HAP-1 (cell line): ENCODE results near the gene POU2F2.

ENCODE experiments used
- DNase-seq, 2 experiments: peaks; one replicate each; pipeline ENCODE4 v3.0.0-alpha.2; 2016 to 2020; ENCODE audit warnings: low spot score in 2 of 2
- H3K27me3 ChIP-seq: fragments of 250-450 bp; sonication (Bioruptor Pico); 2 replicates; pipeline ENCODE4 v1.5.1; 2020; ENCODE audit warnings: low read depth, mild to moderate bottlenecking, moderate library complexity
- H3K36me3 ChIP-seq: fragments of 250-450 bp; sonication (Bioruptor Pico); replicated peaks from 2 replicates; pipeline ENCODE4 v1.5.1; 2020; ENCODE audit warnings: mild to moderate bottlenecking
- H3K4me1 ChIP-seq: fragments of 250-450 bp; sonication (Bioruptor Pico); 2 replicates; pipeline ENCODE4 v1.5.1; 2020; ENCODE audit warnings: mild to moderate bottlenecking
- H3K4me3 ChIP-seq: fragments of 250-450 bp; sonication (Bioruptor Pico); 2 replicates; pipeline ENCODE4 v1.5.1; 2020; ENCODE audit warnings: mild to moderate bottlenecking, moderate library complexity
- H3K9me3 ChIP-seq: fragments of 250-450 bp; sonication (Bioruptor Pico); 2 replicates; pipeline ENCODE4 v1.5.1; 2020; ENCODE audit warnings: mild to moderate bottlenecking, moderate library complexity
- in situ Hi-C: fragments of 300-500 bp; cut with MboI; formaldehyde crosslinking; loops from 3 replicates; pipeline ENCODE4 v1.14.3; 2020; ENCODE audit warnings: low sequenced_read_pairs, inconsistent platforms, mixed read lengths

POU2F2 gene

GRCh38 chr19:42150364-42150763 is 18.1 kb upstream of the POU2F2 start:
- no peaks in the 10 kb centered on the region for H3K4me1 ChIP-seq
- in situ Hi-C loops, result no loop called here
- no peaks in the 10 kb centered on the region for H3K9me3 ChIP-seq
- no peak overlapping the region for H3K4me3 ChIP-seq
- no peaks in the 10 kb centered on the region for H3K36me3 ChIP-seq
- DNase-seq, result no peak
- peaks cover 35% of the 10 kb centered on the region for H3K27me3 ChIP-seq

DNA sequence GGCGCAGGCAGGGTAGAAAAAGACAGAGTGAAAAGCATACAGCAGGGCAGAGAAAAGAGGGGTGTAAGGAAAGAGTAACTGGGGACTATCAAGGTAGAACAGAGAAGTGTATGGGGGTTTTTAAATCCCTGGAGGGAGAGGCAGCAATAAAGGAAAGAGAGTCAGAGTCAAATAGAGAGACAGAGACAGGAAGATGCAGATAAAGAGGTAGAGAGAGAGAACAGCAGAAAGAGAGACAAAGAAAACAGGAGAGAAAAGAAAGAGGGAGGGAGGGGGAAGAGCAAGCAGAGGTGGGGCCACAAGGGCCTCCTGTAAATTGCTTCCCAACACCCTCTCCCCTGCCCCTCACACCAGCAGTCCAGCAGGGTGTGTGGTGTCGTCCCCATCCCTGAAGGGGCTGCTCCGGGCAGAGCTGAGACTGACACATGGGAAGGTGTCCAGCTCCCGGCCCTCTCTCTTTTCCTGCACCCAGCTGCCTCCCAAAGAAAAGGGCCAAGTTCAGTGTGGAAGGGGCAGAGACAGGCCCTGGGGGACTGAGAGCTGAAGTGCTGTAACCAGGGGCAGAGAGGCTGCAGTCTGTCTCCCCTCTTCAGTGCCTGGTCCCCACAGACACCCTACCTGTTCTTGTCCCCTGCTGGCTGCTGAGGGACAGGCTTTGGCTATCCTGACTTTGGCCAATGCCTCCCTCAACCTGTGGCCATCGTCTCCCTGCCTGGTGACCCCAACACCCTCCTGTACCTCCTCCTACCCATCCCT is 17.4 kb upstream of the POU2F2 start:
- Histone ChIP-seq H3K36me3 (no peaks in the 10 kb centered on the region), H3K27me3 (peaks cover 30% of the 10 kb centered on the region), H3K4me1 (no peaks in the 10 kb centered on the region), H3K9me3 (no peaks in the 10 kb centered on the region), H3K4me3 (no peak overlapping the region)
- no peak for DNase-seq
- in situ Hi-C loops, result no loop called here

- H3K4me1 ChIP-seq, result no peaks in the 10 kb centered on the region
- H3K9me3 ChIP-seq, result no peaks in the 10 kb centered on the region
- no peak overlapping the region for H3K4me3 ChIP-seq
- in situ Hi-C loops, result no loop called here
- H3K27me3 ChIP-seq, result peaks cover 25% of the 10 kb centered on the region
- no peaks in the 10 kb centered on the region for H3K36me3 ChIP-seq
- no peak for DNase-seq
Measured at GRCh38 chr19:42148266-42148665, 16.0 kb upstream of the POU2F2 start.

GRCh38 chr19:42143341-42144234 is 11.3 kb upstream of the POU2F2 start:
- Histone ChIP-seq H3K9me3 (no peaks in the 10 kb centered on the region), H3K36me3 (no peaks in the 10 kb centered on the region), H3K27me3 (peaks cover 29% of the 10 kb centered on the region), H3K4me1 (no peaks in the 10 kb centered on the region), H3K4me3 (no peak overlapping the region)
- in situ Hi-C loops, result no loop called here
- DNase-seq, result peak in 1 of 2 experiments; percentile 70

- H3K9me3 ChIP-seq, result no peaks in the 10 kb centered on the region
- H3K27me3 ChIP-seq, result peaks cover 19% of the 10 kb centered on the region
- no peaks in the 10 kb centered on the region for H3K4me1 ChIP-seq
- peak; percentile 32 to 78 for DNase-seq
- no peaks in the 10 kb centered on the region for H3K36me3 ChIP-seq
- H3K4me3 ChIP-seq, result no peak overlapping the region
- in situ Hi-C loops, result no loop called here
Measured at GRCh38 chr19:42140125-42140754, 8.0 kb upstream of the POU2F2 start.

DNA sequence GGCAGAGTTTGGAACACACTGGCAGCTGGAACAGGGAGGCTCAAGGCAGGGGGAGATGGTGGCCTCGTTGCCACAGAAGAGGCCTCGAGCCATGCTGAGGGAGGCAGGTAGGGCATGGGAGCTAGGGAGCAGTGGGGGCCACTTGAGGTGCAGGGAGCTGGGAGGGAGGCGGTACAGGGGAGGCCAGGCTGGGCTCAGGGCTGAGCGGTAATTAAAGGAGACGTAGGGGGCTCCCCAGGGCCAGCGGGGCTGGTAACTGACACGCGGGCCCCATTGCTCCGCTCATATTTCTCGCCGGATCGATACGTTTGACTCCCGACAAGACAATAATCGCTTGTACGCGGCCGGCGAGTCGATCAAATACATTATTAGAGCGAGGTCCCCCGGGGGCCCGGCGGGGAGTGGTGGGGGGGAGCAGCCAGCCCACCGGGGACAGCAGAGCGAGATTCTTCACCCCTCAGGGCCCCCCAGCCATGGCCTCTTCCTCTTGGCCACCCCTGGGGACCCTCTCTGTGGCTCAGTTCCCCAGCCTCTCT is 2.4 kb upstream of the POU2F2 start:
- H3K36me3 ChIP-seq, result no peaks in the 10 kb centered on the region
- H3K27me3 ChIP-seq, result peaks cover 26% of the 10 kb centered on the region
- in situ Hi-C loops, result loop anchor here (10.0 kb wide), 1 partner anchor 170 kb away; the partner anchor contains the start of genes PAFAH1B3 and PRR19
- H3K4me1 ChIP-seq, result peaks cover 4% of the 10 kb centered on the region; the same call in 1 of the 2 replicates
- DNase-seq, result no peak
- H3K4me3 ChIP-seq, result no peak overlapping the region
- no peaks in the 10 kb centered on the region for H3K9me3 ChIP-seq

- Histone ChIP-seq H3K36me3 (no peaks in the 10 kb centered on the region), H3K4me3 (no peak overlapping the region), H3K4me1 (peaks cover 4% of the 10 kb centered on the region; the same call in 1 of the 2 replicates), H3K27me3 (peaks cover 17% of the 10 kb centered on the region), H3K9me3 (no peaks in the 10 kb centered on the region)
- DNase-seq, result peak; percentile 27 to 78
- in situ Hi-C loops, result loop anchor here (10.0 kb wide), 1 partner anchor 172 kb away; the partner anchor contains the start of genes PAFAH1B3 and PRR19
Measured at GRCh38 chr19:42132851-42133528, 744 bp upstream of the POU2F2 start.

- H3K9me3 ChIP-seq, result no peaks in the 10 kb centered on the region
- no peaks in the 10 kb centered on the region for H3K36me3 ChIP-seq
- H3K27me3 ChIP-seq, result peaks cover 17% of the 10 kb centered on the region
- H3K4me3 ChIP-seq, result no peak overlapping the region
- no peak for DNase-seq
- in situ Hi-C loops, result loop anchor here (10.0 kb wide), 1 partner anchor 173 kb away; the partner anchor contains the start of genes PAFAH1B3 and PRR19
- H3K4me1 ChIP-seq, result peaks cover 4% of the 10 kb centered on the region; the same call in 1 of the 2 replicates
Measured at GRCh38 chr19:42131149-42132029, 857 bp downstream of the POU2F2 start.

- in situ Hi-C loops, result loop anchor here (10.0 kb wide), 1 partner anchor 175 kb away; the partner anchor contains the start of genes PAFAH1B3 and PRR19
- H3K4me1 ChIP-seq, result peaks cover 4% of the 10 kb centered on the region; the same call in 1 of the 2 replicates
- DNase-seq, result no peak
Measured at GRCh38 chr19:42130254-42130573, 2.0 kb downstream of the POU2F2 start.

GRCh38 chr19:42129399-42130253 is 2.6 kb downstream of the POU2F2 start:
- Histone ChIP-seq H3K9me3 (no peaks in the 10 kb centered on the region), H3K36me3 (no peaks in the 10 kb centered on the region), H3K4me3 (no peak overlapping the region), H3K27me3 (peaks cover 17% of the 10 kb centered on the region), H3K4me1 (peaks cover 4% of the 10 kb centered on the region; the same call in 1 of the 2 replicates)
- in situ Hi-C loops, result loop anchor here (10.0 kb wide), 1 partner anchor 175 kb away; the partner anchor contains the start of genes PAFAH1B3 and PRR19
- no peak for DNase-seq

More at GRCh38 chr19:42130254-42130573, 2.0 kb downstream of the POU2F2 start:
- Histone ChIP-seq H3K9me3 (no peaks in the 10 kb centered on the region), H3K4me3 (no peak overlapping the region), H3K36me3 (no peaks in the 10 kb centered on the region), H3K27me3 (peaks cover 17% of the 10 kb centered on the region)

DNA sequence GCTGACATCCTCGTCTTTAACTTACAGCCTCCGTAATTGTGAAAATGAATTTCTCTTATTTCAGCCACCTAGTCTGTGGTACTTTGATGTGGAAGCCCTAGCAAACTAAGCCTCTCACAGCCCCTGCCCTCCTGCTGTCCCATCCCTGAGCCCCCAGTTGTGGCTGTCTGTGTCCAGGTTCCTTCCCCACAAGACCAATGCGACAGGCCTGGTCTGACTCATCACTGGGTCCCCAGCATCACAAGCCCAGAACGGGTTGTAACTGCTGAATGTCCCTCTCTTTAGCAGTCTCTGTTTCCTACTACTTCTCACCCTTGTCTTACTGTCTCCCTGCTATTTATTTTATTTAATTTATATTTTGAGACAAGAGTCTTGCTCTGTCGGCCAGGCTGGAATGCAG is 5.7 kb downstream of the POU2F2 start:
- no peaks in the 10 kb centered on the region for H3K4me1 ChIP-seq
- no peaks in the 10 kb centered on the region for H3K36me3 ChIP-seq

More for the DNA sequence above, 5.7 kb downstream of the POU2F2 start:
- in situ Hi-C loops, result no loop called here
- Histone ChIP-seq H3K4me3 (no peak overlapping the region), H3K27me3 (peaks cover 3% of the 10 kb centered on the region; the same call in 1 of the 2 replicates), H3K9me3 (no peaks in the 10 kb centered on the region; the same call in 1 of the 2 replicates)
- DNase-seq, result no peak
